Stimulated activated naive CD4-positive, alpha-beta T cell (primary cell): ENCODE results near the gene ADAMTS3.

Source experiments
- DNase-seq, 6 experiments: peaks; one replicate each; lab custom pipeline; 2025; lab: John Stamatoyannopoulos, UW

Gene ADAMTS3

GRCh38 chr4:72408568-72408967, 160.5 kb downstream of the ADAMTS3 start:
- DNase-seq, result no peak

- no peak for DNase-seq
Observed at GRCh38 chr4:72405417-72405816, 163.6 kb downstream of the ADAMTS3 start.

DNA sequence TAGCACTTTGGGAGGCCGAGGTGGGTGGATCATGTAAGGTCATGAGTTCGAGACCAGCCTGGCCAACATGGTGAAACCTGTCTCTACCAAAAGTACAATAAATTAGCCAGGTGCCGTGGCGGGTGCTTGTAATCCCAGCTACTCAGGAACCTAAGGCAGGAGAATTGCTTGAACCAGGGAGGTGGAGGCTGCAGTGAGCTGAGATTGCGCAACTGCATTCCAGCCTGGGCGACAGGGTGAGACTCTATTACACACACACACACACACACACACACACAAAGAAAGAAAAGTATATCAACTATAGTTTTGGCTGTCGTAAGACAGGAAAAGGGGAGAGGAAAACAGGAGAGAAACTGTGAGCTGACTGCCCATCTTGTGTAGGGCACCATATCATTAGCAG, 171.7 kb downstream of the ADAMTS3 start:
- DNase-seq, result no peak

DNA sequence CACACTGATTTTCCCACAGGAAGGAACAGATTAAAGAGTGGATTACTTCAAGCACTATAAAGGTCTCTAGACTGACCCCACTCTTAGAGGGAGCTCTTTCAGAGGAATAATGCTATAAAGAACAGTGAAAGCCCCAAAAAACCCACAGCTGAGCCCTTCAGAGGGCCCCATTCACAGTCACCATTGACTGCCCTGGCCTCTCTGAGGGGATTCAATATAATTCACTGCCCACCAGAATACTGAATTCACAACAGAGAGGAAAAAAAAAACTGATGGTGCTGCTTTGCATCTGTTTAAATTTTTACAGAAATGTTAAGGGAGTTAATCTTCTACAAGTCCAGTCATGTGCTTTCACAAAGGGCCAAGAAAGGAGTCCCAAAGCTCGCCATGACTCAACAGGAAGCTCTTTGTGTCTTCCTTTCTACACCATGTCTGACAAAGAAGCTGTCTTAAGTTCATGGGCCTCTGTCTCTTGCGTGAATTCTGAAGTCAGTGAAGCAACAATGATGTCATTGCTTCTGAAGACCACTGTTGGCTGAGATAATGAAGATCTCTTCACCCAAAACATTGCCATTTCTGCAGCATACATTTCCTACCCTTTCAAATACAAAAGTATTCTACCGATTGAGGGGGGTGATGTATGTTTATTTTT, 174.9 kb downstream of the ADAMTS3 start:
- no peak for DNase-seq

- no peak for DNase-seq
Observed at GRCh38 chr4:72391281-72391680, 177.7 kb downstream of the ADAMTS3 start.

DNA sequence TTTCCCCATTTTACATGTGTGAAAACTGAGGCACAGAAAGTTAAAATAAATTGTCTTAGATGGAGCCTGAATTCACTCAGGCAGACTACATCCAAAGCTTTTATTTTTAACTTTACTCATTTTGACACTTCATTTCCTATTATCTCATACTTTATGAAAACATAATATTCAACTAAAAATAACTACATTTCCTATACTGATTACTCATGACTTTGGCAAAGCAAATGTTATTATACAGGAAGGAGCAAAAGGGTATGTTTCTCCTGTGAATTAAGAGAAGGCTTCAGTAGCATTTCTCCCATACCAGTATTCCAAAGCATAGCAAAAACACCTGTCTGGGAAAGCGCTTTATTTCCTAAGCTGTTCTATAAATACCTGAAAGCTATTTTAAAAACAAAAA, 178.6 kb downstream of the ADAMTS3 start:
- no peak for DNase-seq

DNA sequence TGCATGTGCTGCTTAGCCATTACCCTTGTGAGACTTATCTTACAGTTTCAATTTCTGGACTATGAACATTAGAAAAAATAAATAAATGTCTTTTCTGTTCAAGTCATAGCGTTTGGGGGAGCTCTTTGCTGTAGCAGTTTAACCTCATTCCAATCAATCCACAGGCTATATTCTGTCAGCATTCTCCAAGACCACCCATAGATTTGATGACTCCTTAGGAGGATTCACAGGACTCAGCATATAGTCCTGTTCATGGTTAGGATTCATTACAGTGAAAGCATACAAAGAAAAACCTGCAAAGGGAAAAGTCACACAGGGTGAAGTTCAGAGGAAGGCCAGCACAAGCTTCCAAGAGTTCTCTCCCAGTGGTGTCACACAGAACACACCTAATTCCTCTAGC, 180.5 kb downstream of the ADAMTS3 start:
- DNase-seq, result no peak

DNA sequence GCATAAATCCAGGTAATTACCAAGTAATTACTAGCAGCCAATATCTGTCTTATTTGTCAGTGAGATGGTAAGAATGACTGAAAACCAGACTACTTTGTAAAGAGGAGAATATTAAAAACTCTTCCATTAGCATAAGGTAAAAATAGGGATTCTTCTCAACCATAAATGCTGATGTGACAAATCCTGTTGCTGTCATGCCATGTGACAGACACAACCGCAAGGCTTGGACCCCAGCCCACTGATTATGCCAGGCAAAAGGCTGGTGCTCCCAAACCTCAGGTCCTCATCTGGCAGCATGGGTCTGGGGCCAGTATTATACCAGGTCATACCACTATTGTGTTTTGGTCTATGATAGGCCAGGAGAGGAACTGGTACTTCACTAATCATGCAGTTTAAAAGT, 181.1 kb downstream of the ADAMTS3 start:
- no peak for DNase-seq

DNA sequence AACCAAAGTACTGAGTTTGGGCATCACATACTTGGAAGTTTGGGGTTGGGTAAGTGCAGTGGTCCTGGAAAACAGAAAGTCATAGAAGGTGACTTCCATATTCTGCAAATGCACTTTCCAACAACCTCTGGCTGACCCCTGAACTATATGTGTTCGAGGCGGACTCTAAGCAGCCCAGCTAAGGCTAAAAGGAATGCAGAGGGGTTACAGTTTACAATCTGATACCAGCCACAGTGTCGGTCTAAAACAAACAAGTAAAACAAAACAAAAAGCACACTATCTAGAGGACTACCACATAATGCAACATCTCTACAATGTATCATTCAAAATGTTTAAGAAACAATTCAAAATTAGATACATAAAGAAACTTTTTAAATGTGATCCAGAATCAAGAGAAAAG, 185.6 kb downstream of the ADAMTS3 start:
- DNase-seq, result no peak

DNA sequence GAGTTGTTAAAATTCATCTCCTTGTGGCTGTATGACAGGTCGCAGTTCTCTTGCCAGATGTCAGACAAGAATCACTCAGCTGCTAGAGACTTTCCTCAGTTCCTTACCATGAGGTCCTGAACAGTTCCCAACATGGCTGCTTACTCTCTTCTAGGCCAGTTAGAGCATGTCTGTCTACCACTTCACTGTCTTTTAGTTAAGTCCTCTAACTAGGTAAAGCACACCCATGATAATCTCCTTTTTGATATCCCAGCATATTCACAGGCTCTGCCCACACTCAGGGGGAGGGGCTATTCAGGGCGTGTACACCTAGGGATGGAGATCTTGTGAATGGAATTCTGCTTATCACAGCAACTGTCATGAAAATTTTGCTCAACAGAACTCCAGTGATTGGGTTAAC, 190.1 kb downstream of the ADAMTS3 start:
- DNase-seq, result no peak

GRCh38 chr4:72377491-72378194, 191.4 kb downstream of the ADAMTS3 start:
- DNase-seq, result no peak

- DNase-seq, result no peak
Observed at GRCh38 chr4:72376901-72377300, 192.1 kb downstream of the ADAMTS3 start.

DNA sequence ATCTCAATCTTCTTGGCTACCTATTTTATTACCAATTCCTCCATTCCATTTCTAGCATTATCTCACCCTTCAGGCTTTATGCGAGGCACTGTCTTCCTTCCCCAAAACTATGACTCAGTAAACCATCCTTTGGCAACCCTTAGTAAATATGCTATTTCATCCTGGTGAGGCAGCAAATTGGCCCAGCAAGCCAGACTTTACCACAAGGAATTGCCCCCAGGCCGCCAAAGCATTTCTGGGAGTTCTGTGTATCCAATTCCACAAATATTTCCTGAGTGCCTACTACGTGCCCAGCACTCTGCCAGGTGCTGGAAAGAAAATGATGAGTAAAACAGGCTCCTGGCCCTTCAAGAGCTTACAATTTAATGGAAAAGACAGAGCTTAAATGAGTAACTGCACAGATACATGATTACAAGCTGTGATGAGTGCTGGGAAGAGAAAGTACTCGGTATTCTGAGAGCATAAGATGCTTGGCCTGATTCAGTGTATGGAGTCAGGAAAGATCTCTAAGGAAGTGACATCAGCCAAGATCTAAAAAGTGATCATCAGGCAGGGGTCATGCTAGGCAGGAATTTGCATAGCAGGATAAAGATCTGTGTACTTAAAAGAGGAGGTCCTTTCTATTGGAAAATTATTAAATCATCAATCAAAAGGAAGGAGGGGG, 193.8 kb downstream of the ADAMTS3 start:
- DNase-seq, result no peak

DNA sequence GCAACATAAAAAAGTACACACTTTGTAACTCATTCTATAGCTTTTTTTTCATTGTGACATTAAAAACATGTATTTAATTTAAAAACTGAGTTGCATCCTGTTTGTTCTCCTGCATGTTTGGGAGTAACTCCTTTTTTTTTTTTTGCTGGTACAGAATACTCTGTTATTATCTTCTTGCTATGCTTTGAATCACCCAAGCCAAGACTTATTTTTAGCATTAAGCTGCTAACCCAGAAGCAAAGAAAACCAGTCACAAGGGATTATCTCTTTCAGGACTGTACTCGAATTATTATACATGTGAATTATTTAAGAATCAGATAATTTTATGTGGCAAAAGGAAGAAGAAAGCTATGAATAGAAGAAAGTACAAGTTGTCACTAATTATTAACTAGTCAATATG, 194.9 kb downstream of the ADAMTS3 start:
- DNase-seq, result no peak

DNA sequence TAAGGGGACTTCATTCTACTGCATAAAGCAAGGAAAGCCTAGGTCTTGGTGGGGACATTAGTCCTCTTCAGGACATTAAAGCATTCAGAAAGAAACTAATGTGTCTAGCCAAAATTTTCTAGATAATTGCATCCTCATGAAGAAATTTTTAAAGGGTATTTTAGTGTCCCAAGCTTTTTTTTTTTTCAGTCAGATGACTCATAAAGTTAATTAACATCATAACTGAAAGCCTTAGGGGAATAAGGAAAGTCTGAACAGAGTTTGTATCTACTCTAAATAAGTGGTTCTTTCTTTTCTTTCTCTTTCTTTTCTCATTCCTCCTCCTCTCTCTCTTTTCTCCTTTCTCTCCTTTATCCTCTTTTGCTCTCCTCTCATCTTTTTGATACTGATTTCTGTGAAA, 202.4 kb downstream of the ADAMTS3 start:
- DNase-seq, result no peak

GRCh38 chr4:72365981-72366380, 203.0 kb downstream of the ADAMTS3 start:
- no peak for DNase-seq

DNA sequence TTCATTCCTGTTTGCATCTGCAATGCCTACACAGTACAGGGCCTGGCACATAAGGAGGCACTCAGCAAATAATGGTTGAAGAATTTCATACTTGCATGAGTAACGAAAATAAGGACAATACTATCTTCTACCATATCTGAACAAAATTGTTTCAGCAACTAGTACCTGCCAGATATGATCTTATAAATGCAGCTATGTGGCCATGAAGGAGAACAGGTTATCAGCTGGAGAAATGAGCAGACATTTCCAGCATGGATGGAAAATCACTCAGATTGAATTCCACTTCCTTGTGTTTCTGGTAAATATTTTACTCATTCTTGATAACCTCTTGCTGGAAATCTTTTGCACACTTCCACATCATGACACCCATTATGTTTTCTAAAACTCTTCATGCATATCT, 204.0 kb downstream of the ADAMTS3 start:
- DNase-seq, result no peak

- no peak for DNase-seq
Observed at GRCh38 chr4:72360075-72360474, 208.9 kb downstream of the ADAMTS3 start.

DNA sequence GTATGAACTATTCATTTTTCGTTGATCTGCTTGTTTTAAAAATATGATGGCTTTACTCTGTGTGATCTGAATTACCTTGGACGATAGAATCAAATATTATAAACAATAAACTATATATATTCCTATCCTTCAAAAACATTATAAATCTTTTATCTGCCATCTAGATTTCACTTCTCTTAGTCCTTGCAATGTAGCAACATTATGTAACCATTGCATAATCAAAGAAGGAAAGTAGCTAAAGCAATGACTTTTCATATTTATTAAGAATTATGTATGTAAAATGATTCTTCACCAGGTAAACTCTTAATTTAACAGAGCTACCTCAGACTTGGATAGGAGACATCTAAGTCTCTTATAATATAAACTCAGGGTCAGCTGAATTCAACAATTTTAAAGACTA, 210.5 kb downstream of the ADAMTS3 start:
- DNase-seq, result no peak

DNA sequence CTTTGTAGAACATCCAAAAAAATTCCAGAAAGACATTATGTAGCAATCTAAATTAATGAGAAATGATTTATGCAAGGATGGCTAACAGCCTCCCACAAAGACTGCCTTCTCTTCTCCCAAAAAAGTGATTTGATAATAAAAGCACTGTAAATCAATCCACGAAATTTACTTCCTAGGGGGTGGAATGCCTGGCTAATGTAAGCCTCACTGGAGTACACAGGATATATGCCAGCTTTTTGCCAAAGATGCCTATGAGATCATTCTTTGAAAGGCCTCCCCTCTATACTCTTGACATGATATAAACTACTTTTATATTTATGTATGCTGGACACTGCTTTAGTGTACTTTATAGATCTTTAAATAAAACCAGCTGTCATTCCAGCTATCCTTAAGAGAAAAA, 211.1 kb downstream of the ADAMTS3 start:
- DNase-seq, result no peak

- DNase-seq, result no peak
Observed at GRCh38 chr4:72352711-72353110, 216.3 kb downstream of the ADAMTS3 start.

GRCh38 chr4:72351521-72351920, 217.5 kb downstream of the ADAMTS3 start:
- no peak for DNase-seq

- DNase-seq, result no peak
Observed at GRCh38 chr4:72348701-72349100, 220.3 kb downstream of the ADAMTS3 start.
